Keratinocyte (primary cell): ENCODE data around the gene PARPBP. TPM values are rescaled to one million over a fixed set of nuclear protein-coding genes. Genes with fewer than 3 reads are reported as not detected.

Experiments used
- DNase-seq: peaks from one replicate; pipeline ENCODE4 v3.0.0-alpha.2; 2011; ENCODE audit warnings: low read depth, missing footprints, low spot score
- FAIRE-seq: peaks from 2 replicates; lab custom pipeline; 2011; peaks lifted over from hg19 to GRCh38; lab: Jason Lieb, UNC
- H2AFZ ChIP-seq: 2 replicates; pipeline ENCODE4 v1.6.0; 2012; ENCODE audit warnings: low read length, control low read depth, inconsistent platforms; ENCODE audit not compliant: control insufficient read depth
- H3K27ac ChIP-seq: 2 replicates; pipeline ENCODE4 v1.5.1; 2011; ENCODE audit warnings: low read length; ENCODE audit not compliant: control insufficient read depth, insufficient read depth
- H3K27me3 ChIP-seq: 3 replicates; pipeline ENCODE4 v1.6.0; 2011; ENCODE audit warnings: low read length; ENCODE audit not compliant: control insufficient read depth, insufficient read depth; ENCODE audit errors: extremely low read depth
- H3K36me3 ChIP-seq, 2 experiments: 2 replicates in 1 of 2; 3 replicates in 1 of 2; pipeline ENCODE4 v1.5.1; 2011; ENCODE audit warnings: low read length in 2 of 2, mild to moderate bottlenecking in 1 of 2; ENCODE audit not compliant: control insufficient read depth in 2 of 2, insufficient read depth in 2 of 2; ENCODE audit errors: extremely low read depth in 1 of 2
- H3K4me1 ChIP-seq: 3 replicates; pipeline ENCODE4 v1.5.1; 2011; ENCODE audit warnings: low read length; ENCODE audit not compliant: control insufficient read depth, insufficient read depth; ENCODE audit errors: extremely low read depth
- H3K4me2 ChIP-seq: 3 replicates; pipeline ENCODE4 v1.6.0; 2011; ENCODE audit warnings: low read depth, low read length; ENCODE audit not compliant: control insufficient read depth, insufficient read depth; ENCODE audit errors: extremely low read depth
- H3K4me3 ChIP-seq, 3 experiments: fragments of 200-600 bp in 1 of 3; sonication (generic) in 1 of 3; 2 replicates in 2 of 3; 3 replicates in 1 of 3; pipeline ENCODE4 v1.5.1; 2011 to 2016; ENCODE audit warnings: low read length in 3 of 3, mild to moderate bottlenecking in 3 of 3, control low read depth in 2 of 3, inconsistent platforms in 1 of 3, low read depth in 1 of 3, mixed read lengths in 1 of 3, mixed run types in 1 of 3, moderate library complexity in 1 of 3; ENCODE audit not compliant: control insufficient read depth in 2 of 3, insufficient read depth in 2 of 3; ENCODE audit errors: extremely low read depth in 1 of 3
- H3K79me2 ChIP-seq: 2 replicates; pipeline ENCODE4 v1.6.0; 2012; ENCODE audit warnings: low read length; ENCODE audit not compliant: control insufficient read depth, insufficient read depth
- H3K9ac ChIP-seq: 3 replicates; pipeline ENCODE4 v1.6.0; 2011; ENCODE audit warnings: low read length; ENCODE audit not compliant: control insufficient read depth, insufficient read depth; ENCODE audit errors: extremely low read depth
- H3K9me1 ChIP-seq: 3 replicates; pipeline ENCODE4 v1.6.0; 2011; ENCODE audit warnings: low read length; ENCODE audit not compliant: control insufficient read depth, insufficient read depth; ENCODE audit errors: extremely low read depth
- H3K9me3 ChIP-seq: 2 replicates; pipeline ENCODE4 v1.5.1; 2012; ENCODE audit warnings: low read depth, low read length; ENCODE audit not compliant: control insufficient read depth
- H4K20me1 ChIP-seq: 3 replicates; pipeline ENCODE4 v1.6.0; 2011; ENCODE audit warnings: low read length; ENCODE audit not compliant: control insufficient read depth, insufficient read depth; ENCODE audit errors: extremely low read depth
- EZH2 ChIP-seq: IDR thresholded peaks from one replicate; pipeline ENCODE4 v1.6.1; 2012; ENCODE audit warnings: inconsistent platforms, mild to moderate bottlenecking, low read length, moderate library complexity
- dilution Hi-C: fragments of 300-500 bp; cut with MboI; formaldehyde crosslinking; loops from one replicate; pipeline ENCODE4 v1.7.0; 2020; ENCODE audit warnings: low sequenced_read_pairs; ENCODE audit not compliant: extremely low pct_ligation_motif_present
- polyA plus RNA-seq, 5 experiments: library from polyadenylated mRNA; depleted of rRNA in 3 of 5; stranded (reverse) in 3 of 5; stranded (forward) in 1 of 5; unstranded in 1 of 5; fragments of >200 nt; gene quantifications; 1 replicate in 1 of 5; 2 replicates in 3 of 5; 3 replicates in 1 of 5; pipeline versions ENCODE4 v1.2.1 to v1.2.3, GENCODE V29; 2011 to 2012; ENCODE audit warnings: missing spikeins in 2 of 5, low read depth in 1 of 5, low replicate concordance in 1 of 5
- TF ChIP-seq, protein P1 (sequence below), 3 experiments: IDR thresholded peaks in 1 of 3; conservative IDR thresholded peaks in 1 of 3; optimal IDR thresholded peaks in 1 of 3; 2 replicates in 2 of 3; 3 replicates in 1 of 3; pipeline versions ENCODE3 to v1.5.1; 2011; ENCODE audit warnings: low read length in 3 of 3, mild to moderate bottlenecking in 3 of 3, moderate library complexity in 2 of 3, control low read depth in 1 of 3, inconsistent platforms in 1 of 3; ENCODE audit not compliant: insufficient read depth in 2 of 3; ENCODE audit errors: extremely low read depth in 1 of 3

The PARPBP gene
- polyA plus RNA-seq, 1 donor (not counting 4 experiments of a cell fraction or from before 2014, with no cell fraction given): 9.1 TPM

DNA sequence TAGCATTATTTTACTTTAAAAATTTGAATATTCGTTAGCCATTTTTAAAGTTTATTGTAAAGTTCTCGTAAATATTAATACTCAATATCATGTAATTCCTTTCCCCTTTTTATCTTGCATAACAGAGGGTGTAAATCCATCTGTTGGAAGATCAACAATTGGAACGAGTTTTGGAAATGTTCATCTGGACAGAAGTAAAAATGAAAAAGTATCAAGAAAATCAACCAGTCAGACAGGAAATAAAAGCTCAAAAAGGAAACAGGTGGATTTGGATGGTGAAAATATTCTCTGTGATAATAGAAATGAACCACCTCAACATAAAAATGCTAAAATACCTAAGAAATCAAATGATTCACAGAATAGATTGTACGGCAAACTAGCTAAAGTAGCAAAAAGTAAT lies 75.8 kb downstream of the PARPBP start:
- TF ChIP-seq EZH2: no peak
- TF ChIP-seq, protein P1, sequence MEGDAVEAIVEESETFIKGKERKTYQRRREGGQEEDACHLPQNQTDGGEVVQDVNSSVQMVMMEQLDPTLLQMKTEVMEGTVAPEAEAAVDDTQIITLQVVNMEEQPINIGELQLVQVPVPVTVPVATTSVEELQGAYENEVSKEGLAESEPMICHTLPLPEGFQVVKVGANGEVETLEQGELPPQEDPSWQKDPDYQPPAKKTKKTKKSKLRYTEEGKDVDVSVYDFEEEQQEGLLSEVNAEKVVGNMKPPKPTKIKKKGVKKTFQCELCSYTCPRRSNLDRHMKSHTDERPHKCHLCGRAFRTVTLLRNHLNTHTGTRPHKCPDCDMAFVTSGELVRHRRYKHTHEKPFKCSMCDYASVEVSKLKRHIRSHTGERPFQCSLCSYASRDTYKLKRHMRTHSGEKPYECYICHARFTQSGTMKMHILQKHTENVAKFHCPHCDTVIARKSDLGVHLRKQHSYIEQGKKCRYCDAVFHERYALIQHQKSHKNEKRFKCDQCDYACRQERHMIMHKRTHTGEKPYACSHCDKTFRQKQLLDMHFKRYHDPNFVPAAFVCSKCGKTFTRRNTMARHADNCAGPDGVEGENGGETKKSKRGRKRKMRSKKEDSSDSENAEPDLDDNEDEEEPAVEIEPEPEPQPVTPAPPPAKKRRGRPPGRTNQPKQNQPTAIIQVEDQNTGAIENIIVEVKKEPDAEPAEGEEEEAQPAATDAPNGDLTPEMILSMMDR (optimal IDR thresholded peaks at IDR 0.05 in 1 of 3, IDR thresholded peaks at IDR 0.05 in 1 of 3, conservative IDR thresholded peaks at IDR 0.05 in 1 of 3; ENCODE audit: extremely low read depth in 1 of 3, insufficient read depth in 2 of 3, low read length in 3 of 3): no peak
- no peak overlapping the region for H3K4me3 ChIP-seq
- dilution Hi-C loops: no loop called here

DNA sequence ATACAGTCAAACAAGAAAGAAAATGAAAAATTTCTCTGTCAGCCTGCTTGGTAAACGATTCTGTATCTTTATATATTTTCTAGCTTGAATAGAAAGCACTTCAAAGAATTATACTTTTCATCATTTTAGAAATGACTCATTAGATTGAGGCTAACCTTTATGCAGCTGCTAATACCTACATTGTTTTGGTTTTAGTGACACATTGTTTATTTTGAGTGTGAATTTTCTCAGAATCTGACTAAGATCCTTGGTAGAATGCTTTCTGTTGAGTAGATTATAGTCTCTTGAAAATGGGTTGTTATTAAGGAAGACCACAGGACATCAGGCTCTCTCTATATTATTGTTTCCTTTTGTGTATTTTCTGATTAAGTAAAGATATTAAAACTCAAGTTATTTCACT lies 77.8 kb downstream of the PARPBP start, which contains the start of gene PMCH:
TSS of gene PMCH (minus strand) at position 45 of the 400 bp plus-strand sequence. CDS start 63 bp downstream, outside the sequence.
- no peaks in the 10 kb centered on the region for H3K79me2 ChIP-seq
- H3K27ac ChIP-seq: no peak within 1 kb of the TSS
- H3K4me1 ChIP-seq: no peaks in the 10 kb centered on the region
- H3K9ac ChIP-seq: no peak within 1 kb of the TSS
- no peaks in the 10 kb centered on the region for H3K9me1 ChIP-seq
- no peak for DNase-seq
- H3K4me3 ChIP-seq: no peak within 1 kb of the TSS
- dilution Hi-C loops: no loop called here
- TF ChIP-seq, protein P1 (optimal IDR thresholded peaks at IDR 0.05 in 1 of 3, IDR thresholded peaks at IDR 0.05 in 1 of 3, conservative IDR thresholded peaks at IDR 0.05 in 1 of 3; ENCODE audit: extremely low read depth in 1 of 3, insufficient read depth in 2 of 3, low read length in 3 of 3): no peak
- TF ChIP-seq EZH2: no peak
- H3K9me3 ChIP-seq: no peaks in the 10 kb centered on the region
- H4K20me1 ChIP-seq: no peaks in the 10 kb centered on the region
- no peaks in the 10 kb centered on the region for H3K36me3 ChIP-seq
- H3K4me2 ChIP-seq: no peak within 1 kb of the TSS
- H2AFZ ChIP-seq: no peak within 1 kb of the TSS
- FAIRE-seq: no peak
- no peaks in the 10 kb centered on the region for H3K27me3 ChIP-seq

More for the DNA sequence above, 75.8 kb downstream of the PARPBP start:
- FAIRE-seq (no peak), DNase-seq (no peak)
- no peaks in the 10 kb centered on the region for H3K9me1 ChIP-seq
- no peaks in the 10 kb centered on the region for H3K9me3 ChIP-seq
- no peak overlapping the region for H2AFZ ChIP-seq
- H3K4me2 ChIP-seq: no peak overlapping the region
- H3K27ac ChIP-seq: no peak overlapping the region
- H4K20me1 ChIP-seq: no peaks in the 10 kb centered on the region
- no peaks in the 10 kb centered on the region for H3K79me2 ChIP-seq
- no peaks in the 10 kb centered on the region for H3K4me1 ChIP-seq
- H3K9ac ChIP-seq: no peak overlapping the region
- no peaks in the 10 kb centered on the region for H3K36me3 ChIP-seq
- no peaks in the 10 kb centered on the region for H3K27me3 ChIP-seq
